ENCODE results near the gene LDLRAD4. TPM values are rescaled to one million over a fixed set of nuclear protein-coding genes. Genes with fewer than 3 reads are reported as not detected.

The LDLRAD4 gene
- total and polyA plus RNA-seq, 2 experiments from 2014 or later, result 0.73 to 1.9 TPM

GRCh38 chr18:13381331-13381730, 162.8 kb downstream of the LDLRAD4 start:
- Histone ChIP-seq H3K27ac (ENCODE audit: low read depth) (no peak overlapping the region), H3K27me3 (ENCODE audit: insufficient read depth) (no peaks in the 10 kb centered on the region), H3K4me2 (no peak overlapping the region), H2AFZ (no peak overlapping the region), H3F3A (replicated peaks; ENCODE audit: low read depth) (no peaks in the 10 kb centered on the region), H3K9me2 (ENCODE audit: insufficient read depth) (no peaks in the 10 kb centered on the region), H3K36me3 (ENCODE audit: insufficient read depth) (no peaks in the 10 kb centered on the region), H3K79me2 (replicated peaks; ENCODE audit: insufficient read depth) (no peaks in the 10 kb centered on the region), H3K4me1 (ENCODE audit: insufficient read depth) (no peaks in the 10 kb centered on the region), H4K20me1 (replicated peaks; ENCODE audit: insufficient read depth) (no peaks in the 10 kb centered on the region), H3K4me3 (no peak overlapping the region)
- DNase-seq (ENCODE audit: low spot score), result no peak
- Mint-ChIP-seq H3K36me3 (ENCODE audit: low read depth) (no peaks in the 10 kb centered on the region), H3K27ac (no peak overlapping the region), H3K4me1 (peaks cover 3% of the 10 kb centered on the region; the same call in 1 of the 3 replicates), H3K4me3 (no peak overlapping the region), H3K27me3 (ENCODE audit: insufficient read depth, low read depth, poor library complexity) (peaks cover 4% of the 10 kb centered on the region), H3K9me3 (no peaks in the 10 kb centered on the region)
- TF ChIP-seq JUNB (IDR thresholded peaks at IDR 0.05; ENCODE audit: unreplicated experiment), result no peak
- TF ChIP-seq ZNF462 (CRISPR knock-in tag; IDR thresholded peaks at IDR 0.05), result no peak
- no peak for TF ChIP-seq CREB1 (CRISPR knock-in tag; IDR thresholded peaks at IDR 0.05; ENCODE audit: low read depth)
- TF ChIP-seq CTCF (conservative IDR thresholded peaks at IDR 0.05; ENCODE audit: low read depth in 2 of 2), result no peak
- no peak for TF ChIP-seq NANOG (IDR thresholded peaks at IDR 0.05; ENCODE audit: borderline replicate concordance)
- no peak for TF ChIP-seq POLR2AphosphoS5 (IDR thresholded peaks at IDR 0.05; ENCODE audit: low read depth)
- TF ChIP-seq ZNF114 (CRISPR knock-in tag; IDR thresholded peaks at IDR 0.05), result no peak
- no peak for TF ChIP-seq EZH2phosphoT487 (IDR thresholded peaks at IDR 0.05; ENCODE audit: unreplicated experiment)
- no peak for TF ChIP-seq ETS1 (IDR thresholded peaks at IDR 0.05)
- no peak for TF ChIP-seq EZH2 (IDR thresholded peaks at IDR 0.05; ENCODE audit: low read depth, unreplicated experiment)
- TF ChIP-seq REST (IDR thresholded peaks at IDR 0.05; ENCODE audit: unreplicated experiment), result no peak
- no peak for TF ChIP-seq ZNF331 (CRISPR knock-in tag; IDR thresholded peaks at IDR 0.05; ENCODE audit: low read depth)
- no peak for TF ChIP-seq STAT1 (IDR thresholded peaks at IDR 0.05; ENCODE audit: unreplicated experiment)
- ATAC-seq, result no peak

Measured in GM23338 (cell line).